Activated naive CD8-positive, alpha-beta T cell treated with anti-CD3 and anti-CD28 coated beads, Interleukin-2, amount 10 ng/mL, durations not matched to agents 7 days and 5 days (primary cell): ENCODE data around the gene DLX4. TPM values are rescaled to one million over a fixed set of nuclear protein-coding genes. Genes with fewer than 3 reads are reported as not detected.

Experiments
- ATAC-seq: fragments of 150-1000 bp; cut with Tn5 transposase; one replicate; pipeline ENCODE4 v1.10.0; 2021; ENCODE audit warnings: low read depth, moderate library complexity
- POLR2A ChIA-PET: fragments of 350-600 bp; sonication (Branson Sonifier 250); formaldehyde crosslinking; loops from one replicate; lab custom pipeline; 2021; ENCODE audit warnings: antibody characterized with exemption; lab: Charles Lee
- DNase-seq: peaks from one replicate; pipeline ENCODE4 v3.0.0; 2021
- H3K27ac Mint-ChIP-seq: one replicate; pipeline ENCODE4 v1.8.0; 2022; ENCODE audit warnings: mild to moderate bottlenecking, mixed read lengths
- H3K27me3 Mint-ChIP-seq: one replicate; pipeline ENCODE4 v1.8.0; 2022; ENCODE audit warnings: mild to moderate bottlenecking, moderate library complexity, mixed read lengths
- H3K36me3 Mint-ChIP-seq: one replicate; pipeline ENCODE4 v1.8.0; 2021; ENCODE audit warnings: mild to moderate bottlenecking, mixed read lengths
- H3K4me1 Mint-ChIP-seq: one replicate; pipeline ENCODE4 v1.8.0; 2021; ENCODE audit warnings: mixed read lengths
- H3K4me3 Mint-ChIP-seq: one replicate; pipeline ENCODE4 v1.8.0; 2022; ENCODE audit warnings: mild to moderate bottlenecking, moderate library complexity, mixed read lengths
- H3K9me3 Mint-ChIP-seq: one replicate; pipeline ENCODE4 v1.8.0; 2021; ENCODE audit warnings: mixed read lengths
- total RNA-seq, 2 experiments: library from RNA; stranded (reverse); gene quantifications; one replicate each; pipeline ENCODE4 v1.2.3, GENCODE V29; 2021

DLX4 gene
- total RNA-seq, 2 experiments from 2014 or later = 0.60 to 0.69 TPM

DNA sequence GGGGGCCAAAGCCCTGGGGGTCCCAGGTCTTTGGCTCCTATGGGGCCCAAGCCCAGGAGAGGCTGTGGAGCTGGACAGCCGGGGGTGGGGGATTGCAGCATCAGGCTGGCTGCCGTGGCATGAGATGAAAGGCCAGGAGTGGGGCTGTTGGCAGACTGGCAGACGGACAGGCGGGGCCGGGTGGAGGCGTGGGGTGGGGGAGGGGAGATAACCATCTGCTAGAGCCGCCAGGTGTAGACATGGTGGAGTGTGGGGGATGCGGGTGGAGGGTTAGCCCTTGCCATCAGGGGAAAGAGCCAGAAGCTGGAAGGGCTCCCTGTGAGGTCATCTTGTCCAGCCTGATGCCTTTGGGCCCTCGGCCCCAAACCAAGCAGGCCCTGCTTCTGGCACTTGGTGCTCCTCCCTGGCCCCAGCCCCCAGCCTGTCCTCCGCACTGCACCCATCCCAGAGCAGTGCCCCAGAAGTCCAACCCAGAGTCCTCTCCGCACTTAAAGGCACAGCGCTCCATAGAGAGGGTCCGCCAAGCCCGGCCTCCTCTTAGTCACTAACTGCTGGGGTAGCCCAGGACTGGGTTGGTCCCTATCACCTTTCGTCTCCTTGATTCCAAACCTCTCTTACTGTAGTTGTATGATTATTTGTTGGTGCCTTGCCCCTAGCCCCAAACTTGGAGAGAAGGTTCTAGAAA is 33.3 kb upstream of the DLX4 start:
- Mint-ChIP-seq H3K27ac (no peak overlapping the region), H3K36me3 (no peaks in the 10 kb centered on the region), H3K9me3 (no peaks in the 10 kb centered on the region), H3K4me3 (no peak overlapping the region), H3K27me3 (peaks cover 36% of the 10 kb centered on the region), H3K4me1 (no peaks in the 10 kb centered on the region)
- DNase-seq (no peak), ATAC-seq (no peak)
- POLR2A ChIA-PET = no interaction called here

- no peak overlapping the region for H3K27ac Mint-ChIP-seq
- no peaks in the 10 kb centered on the region for H3K4me1 Mint-ChIP-seq
- DNase-seq (no peak), ATAC-seq (no peak)
- no peaks in the 10 kb centered on the region for H3K36me3 Mint-ChIP-seq
- no peaks in the 10 kb centered on the region for H3K9me3 Mint-ChIP-seq
- no peak overlapping the region for H3K4me3 Mint-ChIP-seq
- H3K27me3 Mint-ChIP-seq = peaks cover 34% of the 10 kb centered on the region
- POLR2A ChIA-PET = no interaction called here
These were observed 32.6 kb upstream of the DLX4 start for GRCh38 chr17:49936386-49936785.

GRCh38 chr17:49939318-49939717 is 29.7 kb upstream of the DLX4 start:
- DNase-seq (no peak), ATAC-seq (no peak)
- Mint-ChIP-seq H3K9me3 (no peaks in the 10 kb centered on the region), H3K27ac (no peak overlapping the region), H3K36me3 (no peaks in the 10 kb centered on the region), H3K27me3 (peaks cover 35% of the 10 kb centered on the region), H3K4me3 (no peak overlapping the region), H3K4me1 (no peaks in the 10 kb centered on the region)
- POLR2A ChIA-PET = no interaction called here

- Mint-ChIP-seq H3K36me3 (no peaks in the 10 kb centered on the region), H3K4me1 (no peaks in the 10 kb centered on the region), H3K27ac (no peak overlapping the region), H3K27me3 (peaks cover 37% of the 10 kb centered on the region), H3K4me3 (no peak overlapping the region), H3K9me3 (no peaks in the 10 kb centered on the region)
- DNase-seq = no peak
- ATAC-seq = no peak
- POLR2A ChIA-PET = no interaction called here
These were observed 27.6 kb upstream of the DLX4 start for GRCh38 chr17:49941427-49941826.

DNA sequence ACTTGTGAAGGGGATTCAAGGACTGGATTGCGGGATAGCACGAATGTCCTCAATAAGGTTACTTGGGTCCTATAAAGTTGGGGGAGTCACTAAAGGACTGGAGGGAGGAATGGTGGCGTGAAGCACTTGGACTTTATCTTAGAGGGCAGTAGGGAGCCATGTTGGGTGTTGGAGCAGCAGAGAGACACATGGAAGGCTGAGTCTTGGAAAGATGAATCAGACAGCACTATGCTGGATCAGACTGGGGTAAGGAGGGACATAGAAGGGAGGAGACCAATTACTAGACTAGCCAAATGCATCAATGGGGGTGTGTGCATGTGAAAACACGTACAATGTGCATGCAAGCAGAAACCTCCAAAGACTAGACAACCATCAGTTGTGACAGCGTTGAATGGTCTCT is 26.0 kb upstream of the DLX4 start:
- Mint-ChIP-seq H3K4me1 (no peaks in the 10 kb centered on the region), H3K4me3 (no peak overlapping the region), H3K27ac (no peak overlapping the region), H3K36me3 (no peaks in the 10 kb centered on the region), H3K9me3 (no peaks in the 10 kb centered on the region), H3K27me3 (peaks cover 33% of the 10 kb centered on the region)
- ATAC-seq (no peak), DNase-seq (no peak)
- POLR2A ChIA-PET = no interaction called here

DNA sequence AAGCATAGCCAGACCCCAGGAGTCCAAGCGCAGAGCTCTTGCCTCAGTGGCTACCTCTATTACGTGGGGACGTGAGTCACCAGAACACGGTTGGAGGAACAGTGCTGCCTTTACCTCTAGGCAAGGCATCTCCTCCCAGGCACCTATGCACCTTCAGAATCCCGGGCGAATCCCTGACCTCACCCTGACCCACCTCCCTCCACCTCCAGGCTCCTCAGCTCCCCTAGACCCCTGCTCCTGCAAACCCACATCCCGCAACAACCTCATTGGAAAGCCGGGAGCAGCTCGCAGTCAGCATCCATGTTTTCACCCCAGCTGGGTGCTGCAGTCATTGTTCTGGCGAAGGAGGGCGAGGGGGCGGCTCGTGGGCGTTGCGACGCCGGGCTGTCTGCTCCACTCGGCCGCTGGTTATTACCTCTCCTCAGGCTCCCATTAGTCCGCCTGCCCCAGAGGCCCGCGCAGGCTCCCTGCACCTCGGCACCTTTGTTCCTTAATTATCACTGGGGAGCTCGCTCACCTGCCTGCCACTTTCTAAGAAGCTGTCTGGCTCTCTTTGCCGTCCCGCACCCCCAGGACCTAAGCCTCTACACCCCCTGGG is 24.6 kb upstream of the DLX4 start:
- no peak for ATAC-seq
- no peaks in the 10 kb centered on the region for H3K4me1 Mint-ChIP-seq
- H3K27me3 Mint-ChIP-seq = peaks cover 29% of the 10 kb centered on the region
- no peaks in the 10 kb centered on the region for H3K9me3 Mint-ChIP-seq
- H3K4me3 Mint-ChIP-seq = no peak overlapping the region
- no peak overlapping the region for H3K27ac Mint-ChIP-seq
- no peaks in the 10 kb centered on the region for H3K36me3 Mint-ChIP-seq
- POLR2A ChIA-PET = no interaction called here
- DNase-seq = no peak

DNA sequence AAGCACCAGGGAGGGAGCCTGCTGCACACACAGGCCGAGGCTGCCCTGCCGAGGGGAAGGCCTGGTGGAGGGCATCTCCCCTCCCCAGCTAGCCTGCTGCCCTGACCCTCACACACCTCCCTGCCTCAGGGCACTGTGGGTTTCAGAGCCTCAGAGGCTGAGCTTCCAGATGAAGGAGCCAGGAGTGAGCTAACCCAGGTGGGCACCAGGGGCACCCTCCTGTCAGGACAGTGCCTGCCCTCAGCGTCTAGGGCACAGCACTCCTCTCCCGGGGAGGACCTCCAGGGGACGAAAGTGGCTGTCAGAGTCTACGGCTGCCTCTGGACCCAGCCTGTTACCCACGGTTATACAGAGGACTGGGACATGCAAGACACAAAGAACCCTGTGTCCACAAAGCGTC is 22.8 kb upstream of the DLX4 start:
- Mint-ChIP-seq H3K27me3 (peaks cover 35% of the 10 kb centered on the region), H3K27ac (no peak overlapping the region), H3K4me3 (no peak overlapping the region), H3K9me3 (no peaks in the 10 kb centered on the region), H3K4me1 (no peaks in the 10 kb centered on the region), H3K36me3 (no peaks in the 10 kb centered on the region)
- POLR2A ChIA-PET = no interaction called here
- ATAC-seq = no peak
- no peak for DNase-seq

DNA sequence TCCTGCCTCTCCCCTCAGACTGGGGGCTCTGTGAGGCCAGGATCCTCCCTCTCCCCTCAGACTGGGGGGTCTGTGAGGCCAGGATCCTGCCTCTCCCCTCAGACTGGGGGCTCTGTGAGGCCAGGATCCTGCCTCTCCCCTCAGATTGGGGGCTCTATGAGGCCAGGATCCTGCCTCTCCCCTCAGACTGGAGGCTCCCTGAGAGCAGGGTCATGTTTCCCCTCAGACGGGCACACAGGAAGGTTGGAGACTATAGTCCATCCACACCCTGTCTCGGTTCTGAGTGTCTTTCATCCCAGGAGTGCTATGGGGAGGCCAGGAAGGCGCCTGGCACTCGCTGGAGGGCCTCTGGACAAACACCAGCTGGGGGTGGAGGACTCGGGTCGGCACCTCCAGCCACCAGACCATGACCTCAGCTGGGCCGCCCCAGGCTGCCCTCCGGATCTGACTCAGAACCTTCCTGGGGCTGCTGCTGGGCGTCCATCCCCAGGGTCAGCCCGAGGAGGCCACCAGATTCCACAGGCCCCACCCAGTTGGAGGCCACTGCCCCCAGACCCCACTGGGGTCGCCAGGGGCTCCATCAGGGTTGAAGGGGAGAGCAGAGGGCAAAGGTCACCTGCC is 21.9 kb upstream of the DLX4 start:
- DNase-seq (no peak), ATAC-seq (no peak)
- H3K4me3 Mint-ChIP-seq = no peak overlapping the region
- POLR2A ChIA-PET = no interaction called here
- peaks cover 34% of the 10 kb centered on the region for H3K27me3 Mint-ChIP-seq
- H3K9me3 Mint-ChIP-seq = no peaks in the 10 kb centered on the region
- H3K27ac Mint-ChIP-seq = no peak overlapping the region
- H3K36me3 Mint-ChIP-seq = no peaks in the 10 kb centered on the region
- no peaks in the 10 kb centered on the region for H3K4me1 Mint-ChIP-seq

GRCh38 chr17:49949634-49950033 is 19.4 kb upstream of the DLX4 start:
- Mint-ChIP-seq H3K27me3 (peaks cover 28% of the 10 kb centered on the region), H3K36me3 (no peaks in the 10 kb centered on the region), H3K27ac (no peak overlapping the region)

DNA sequence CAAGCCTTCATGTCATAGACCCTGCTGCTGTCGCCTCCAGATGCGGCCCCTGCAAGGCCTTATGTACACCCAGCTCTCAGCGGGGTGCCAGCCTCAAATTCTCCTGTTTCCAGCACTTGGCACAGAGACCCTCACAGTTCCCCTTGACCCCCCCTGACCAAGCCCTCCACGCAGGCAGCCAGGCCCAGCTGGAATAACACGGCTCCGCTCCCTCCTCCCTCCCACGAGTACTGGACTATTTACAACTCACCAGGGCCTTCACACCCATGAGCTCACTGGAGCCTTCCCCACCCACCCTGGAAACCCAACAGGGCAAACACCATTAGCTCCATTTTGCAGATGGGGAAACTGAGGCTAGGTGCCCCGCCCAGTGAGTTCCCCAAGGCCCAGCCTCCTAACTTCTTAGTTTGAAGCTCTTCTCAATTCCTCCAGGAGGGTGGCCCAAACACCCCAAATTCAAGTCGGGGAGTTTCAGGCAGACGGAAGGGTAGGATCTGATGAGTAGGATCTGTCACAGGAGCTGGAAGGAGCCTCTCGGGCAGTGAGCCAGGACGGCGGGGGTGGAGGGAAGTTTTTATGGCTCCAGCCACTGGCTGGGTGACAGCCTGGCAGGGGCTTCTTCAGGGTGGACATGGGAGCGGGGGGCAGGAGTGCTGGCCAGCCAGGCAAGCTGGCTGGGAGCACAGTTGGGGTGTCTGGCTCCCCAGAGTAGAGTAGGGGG is 17.5 kb upstream of the DLX4 start:
- no peak overlapping the region for H3K27ac Mint-ChIP-seq
- H3K27me3 Mint-ChIP-seq = peaks cover 21% of the 10 kb centered on the region
- POLR2A ChIA-PET = interaction anchor here (1.1 to 1.8 kb wide), 2 partner anchors 43 to 45 kb away, joined by 3 to 6 read pairs; partner anchors contain the start of gene DLX3
- DNase-seq = no peak
- peaks cover 4% of the 10 kb centered on the region for H3K4me1 Mint-ChIP-seq
- no peak for ATAC-seq
- H3K9me3 Mint-ChIP-seq = no peaks in the 10 kb centered on the region
- no peaks in the 10 kb centered on the region for H3K36me3 Mint-ChIP-seq
- H3K4me3 Mint-ChIP-seq = no peak overlapping the region

More at GRCh38 chr17:49949634-49950033, 19.4 kb upstream of the DLX4 start:
- DNase-seq (no peak), ATAC-seq (no peak)
- POLR2A ChIA-PET = no interaction called here
- H3K4me3 Mint-ChIP-seq = no peak overlapping the region
- H3K9me3 Mint-ChIP-seq = no peaks in the 10 kb centered on the region
- H3K4me1 Mint-ChIP-seq = peaks cover 4% of the 10 kb centered on the region

DNA sequence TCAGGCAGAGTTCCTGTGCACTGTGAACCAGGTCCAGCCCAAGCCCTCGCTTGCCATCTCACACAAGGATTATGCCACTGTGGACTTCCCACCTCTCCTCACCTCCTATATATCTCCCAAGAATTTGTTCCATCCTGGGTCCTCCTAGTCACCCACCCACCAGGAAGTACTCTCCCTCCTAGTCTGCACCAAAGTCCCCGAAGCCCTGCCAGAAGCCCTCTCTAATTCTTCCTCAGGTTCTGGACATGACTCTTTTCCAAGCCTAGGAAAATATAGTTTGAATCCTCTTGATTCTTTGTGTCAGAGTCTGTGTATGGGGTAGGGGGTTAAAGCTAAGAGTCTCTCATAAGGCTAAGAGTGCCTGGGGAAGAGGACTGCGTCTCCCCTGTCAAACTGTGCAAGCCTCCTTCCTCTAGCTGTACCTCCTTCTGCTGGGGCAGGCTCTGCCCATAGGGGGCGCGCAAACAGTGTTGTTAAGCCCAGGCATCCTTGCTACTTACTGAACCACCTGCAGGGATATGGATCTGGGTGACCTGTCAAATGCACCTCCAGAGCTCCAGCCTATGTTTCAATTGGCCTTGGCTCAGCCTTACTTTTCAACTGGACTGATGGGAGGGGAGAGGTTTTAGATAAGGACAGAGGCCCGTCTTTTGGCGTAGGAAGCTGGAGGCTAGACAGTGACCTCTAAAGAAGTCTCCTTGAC is 16.6 kb upstream of the DLX4 start:
- Mint-ChIP-seq H3K27me3 (peaks cover 24% of the 10 kb centered on the region), H3K27ac (no peak overlapping the region), H3K9me3 (no peaks in the 10 kb centered on the region), H3K4me1 (peaks cover 4% of the 10 kb centered on the region), H3K36me3 (no peaks in the 10 kb centered on the region), H3K4me3 (no peak overlapping the region)
- ATAC-seq = peak; percentile 98
- POLR2A ChIA-PET = interaction anchor here (1.0 to 1.8 kb wide), 3 partner anchors 38 to 44 kb away, joined by 3 to 6 read pairs (median 4); partner anchors contain the start of gene DLX3
- peak; percentile 88 for DNase-seq

DNA sequence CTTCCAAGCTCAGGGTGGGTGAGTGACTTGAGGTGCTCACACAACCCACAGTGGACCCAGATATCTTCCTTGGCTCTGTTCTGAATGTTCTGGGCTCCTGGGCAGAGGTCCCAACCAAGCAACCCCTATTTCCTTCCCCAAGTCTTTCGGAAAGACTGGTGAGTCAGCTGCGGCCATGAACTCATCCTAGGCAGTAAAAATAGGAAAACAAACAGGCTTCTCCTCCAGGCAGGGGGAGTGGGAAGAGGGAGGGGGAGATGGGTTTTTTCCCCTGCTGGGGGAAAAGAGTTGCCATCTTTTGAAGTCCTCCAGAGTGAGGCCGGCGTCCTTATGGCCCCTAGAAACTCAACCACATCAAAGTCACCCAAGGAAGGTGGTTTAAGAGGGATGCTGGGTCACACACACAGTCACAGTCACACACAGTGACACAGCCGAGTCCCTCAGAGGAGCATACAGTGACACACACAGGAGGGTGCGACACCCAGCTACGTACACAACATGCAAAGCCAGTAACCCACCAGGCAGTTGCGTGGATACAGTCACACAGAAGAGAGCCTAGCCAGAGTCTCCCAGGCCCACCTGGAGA is 16.0 kb upstream of the DLX4 start:
- H3K9me3 Mint-ChIP-seq = no peaks in the 10 kb centered on the region
- H3K27ac Mint-ChIP-seq = no peak overlapping the region
- H3K27me3 Mint-ChIP-seq = peaks cover 24% of the 10 kb centered on the region
- H3K4me1 Mint-ChIP-seq = peaks cover 4% of the 10 kb centered on the region
- no peak overlapping the region for H3K4me3 Mint-ChIP-seq
- ATAC-seq = no peak
- H3K36me3 Mint-ChIP-seq = no peaks in the 10 kb centered on the region
- no peak for DNase-seq
- POLR2A ChIA-PET = interaction anchor here (1.0 to 1.8 kb wide), 3 partner anchors 37 to 44 kb away, joined by 3 to 6 read pairs (median 4); partner anchors contain the start of gene DLX3

DNA sequence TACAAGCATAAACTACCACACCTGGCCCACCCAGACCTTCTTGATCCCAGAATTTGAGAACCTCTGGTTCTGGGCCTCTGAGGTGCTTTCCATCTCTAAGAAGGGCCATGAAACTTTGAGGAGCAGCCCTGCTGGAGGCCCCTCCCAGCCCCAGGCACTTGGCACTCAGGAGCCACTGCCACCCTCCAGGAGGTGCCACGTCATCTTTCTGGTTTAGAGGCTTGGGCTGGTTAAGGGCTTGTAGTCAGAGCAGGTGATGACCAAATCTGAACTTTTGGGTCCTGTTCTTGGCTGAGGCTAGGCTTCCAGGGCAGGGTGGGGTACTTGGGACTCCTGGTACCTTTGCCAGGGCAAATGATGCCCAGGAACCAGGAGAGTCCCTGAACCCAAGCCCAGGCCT is 13.8 kb upstream of the DLX4 start:
- H3K36me3 Mint-ChIP-seq = no peaks in the 10 kb centered on the region
- peaks cover 4% of the 10 kb centered on the region for H3K4me1 Mint-ChIP-seq
- H3K27ac Mint-ChIP-seq = no peak overlapping the region
- DNase-seq (no peak), ATAC-seq (no peak)
- H3K9me3 Mint-ChIP-seq = no peaks in the 10 kb centered on the region
- no peak overlapping the region for H3K4me3 Mint-ChIP-seq
- POLR2A ChIA-PET = no interaction called here
- peaks cover 20% of the 10 kb centered on the region for H3K27me3 Mint-ChIP-seq
